NCI-H526 treated with DMSO at 0.1 percent for 48 hours (cell line): ENCODE data around the gene FRY.

ENCODE experiments used
- DNase-seq: peaks from one replicate; lab custom pipeline; 2025; lab: John Stamatoyannopoulos, UW

The FRY gene

DNA sequence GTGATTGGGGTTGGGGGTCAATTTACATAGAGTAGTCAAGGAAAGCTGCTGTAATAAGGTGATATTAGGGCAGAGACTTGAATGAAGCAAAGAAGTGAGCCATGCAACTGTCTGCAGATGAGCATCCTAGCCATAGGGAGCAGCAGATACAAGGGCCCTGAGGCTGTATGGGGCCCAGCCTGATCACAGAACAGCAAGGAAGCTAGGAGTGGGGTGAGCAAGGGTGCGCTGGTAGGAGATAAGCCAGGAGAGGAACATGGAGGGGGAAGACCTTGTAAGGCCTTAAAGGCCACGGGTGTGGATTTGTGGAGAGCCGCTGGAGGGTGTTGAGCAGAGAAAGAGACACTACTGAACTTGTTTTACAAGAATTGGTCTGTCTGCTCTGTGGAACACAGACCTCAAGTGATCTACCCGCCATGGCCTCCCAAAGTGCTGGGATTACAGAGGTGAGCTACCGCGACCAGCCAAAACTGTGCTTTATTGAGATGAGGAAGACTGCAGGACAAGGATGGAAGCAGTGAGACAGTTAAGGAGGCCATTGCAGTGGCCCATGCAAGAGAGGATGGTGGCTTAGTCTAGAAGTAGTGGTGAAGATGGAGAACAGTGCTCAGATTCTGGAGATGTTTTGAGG, 190.6 kb downstream of the FRY start:
- DNase-seq: no peak

DNA sequence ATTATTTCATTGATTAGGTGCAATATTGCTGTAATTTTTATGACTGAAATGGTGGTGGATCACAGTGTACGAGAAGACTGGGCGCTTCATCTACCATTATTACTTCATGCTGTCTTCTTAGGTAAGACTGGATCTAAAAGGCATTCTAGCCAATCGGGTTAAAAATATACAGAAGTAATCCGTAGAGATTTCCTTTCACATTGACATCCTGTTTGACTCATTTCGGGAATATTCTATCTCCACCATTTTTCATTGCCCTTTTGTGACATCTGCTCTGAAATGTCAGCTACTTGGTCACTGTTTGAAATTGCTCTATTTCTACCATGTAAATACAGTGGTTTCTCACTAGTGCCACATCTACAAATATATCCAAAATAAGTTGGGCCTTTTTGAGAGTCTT, 193.3 kb downstream of the FRY start:
- no peak for DNase-seq

DNA sequence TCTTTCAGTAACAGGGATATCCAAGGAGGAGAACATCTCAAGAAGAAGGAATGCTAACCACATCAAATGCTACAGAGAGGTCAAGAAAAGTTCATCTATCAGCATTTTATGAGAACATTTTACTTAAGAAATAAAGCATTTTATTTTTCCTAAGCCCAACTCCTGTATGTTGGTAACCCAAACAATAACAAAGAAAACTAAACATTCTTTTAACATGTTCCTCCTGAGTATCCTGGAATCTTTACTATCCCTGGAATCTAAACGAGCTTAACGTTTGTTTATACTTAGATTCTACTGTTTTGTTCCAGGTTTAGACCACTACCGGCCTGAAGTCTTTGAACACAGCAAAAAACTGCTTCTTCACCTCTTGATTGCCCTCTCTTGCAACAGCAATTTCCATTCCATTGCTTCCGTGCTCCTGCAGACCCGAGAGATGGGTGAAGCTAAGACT, 193.9 kb downstream of the FRY start:
- no peak for DNase-seq

DNA sequence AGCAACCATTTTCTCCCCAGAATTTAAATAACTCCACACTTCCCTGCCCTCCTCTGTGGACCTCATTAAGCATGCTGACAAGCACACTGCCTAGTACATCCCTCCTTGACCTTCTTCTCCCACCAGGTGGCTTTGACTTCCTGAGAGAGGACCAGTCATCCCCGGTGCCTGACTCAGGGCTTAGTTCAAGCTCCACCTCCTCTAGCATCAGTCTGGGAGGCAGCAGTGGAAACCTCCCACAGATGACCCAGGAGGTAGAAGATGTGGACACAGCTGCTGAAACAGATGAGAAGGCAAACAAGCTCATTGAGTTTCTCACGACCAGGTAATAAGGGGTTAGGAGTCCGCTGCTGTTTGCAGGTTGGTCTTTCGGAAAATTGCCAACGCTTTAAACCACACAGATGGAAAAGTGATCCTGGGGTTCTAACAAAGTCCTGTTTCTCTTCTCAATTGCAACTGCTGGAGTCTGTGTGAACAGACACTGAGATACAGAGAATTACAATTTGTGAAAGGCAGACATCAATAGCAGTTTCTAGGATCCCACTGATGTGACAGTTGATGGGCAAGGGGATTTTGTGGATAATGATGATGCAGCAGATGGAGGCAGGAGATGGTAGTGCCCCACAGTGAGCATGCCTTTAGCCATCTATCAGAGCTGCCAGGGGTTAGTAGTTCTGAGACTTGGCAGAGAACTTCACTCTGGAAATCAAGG, 196.9 kb downstream of the FRY start:
- DNase-seq: no peak

DNA sequence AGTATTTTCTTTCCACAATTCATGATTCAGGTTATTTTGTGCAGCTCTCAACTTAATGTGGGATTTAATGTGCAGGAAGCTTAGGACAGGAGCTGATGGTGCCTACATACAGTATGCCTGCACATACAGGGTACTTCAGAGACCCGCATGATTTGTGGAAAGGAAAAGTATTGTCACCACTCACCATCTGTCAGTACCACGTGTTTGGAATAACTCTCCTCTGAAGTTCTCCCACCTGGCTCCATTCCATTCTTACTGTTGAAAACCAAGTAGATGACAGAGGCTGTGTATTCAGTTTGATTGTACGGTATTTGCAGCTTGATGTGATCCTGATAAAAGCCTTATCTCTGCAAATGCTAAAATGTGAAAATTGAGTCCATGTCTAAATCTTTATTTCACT, 197.9 kb downstream of the FRY start:
- DNase-seq: no peak

DNA sequence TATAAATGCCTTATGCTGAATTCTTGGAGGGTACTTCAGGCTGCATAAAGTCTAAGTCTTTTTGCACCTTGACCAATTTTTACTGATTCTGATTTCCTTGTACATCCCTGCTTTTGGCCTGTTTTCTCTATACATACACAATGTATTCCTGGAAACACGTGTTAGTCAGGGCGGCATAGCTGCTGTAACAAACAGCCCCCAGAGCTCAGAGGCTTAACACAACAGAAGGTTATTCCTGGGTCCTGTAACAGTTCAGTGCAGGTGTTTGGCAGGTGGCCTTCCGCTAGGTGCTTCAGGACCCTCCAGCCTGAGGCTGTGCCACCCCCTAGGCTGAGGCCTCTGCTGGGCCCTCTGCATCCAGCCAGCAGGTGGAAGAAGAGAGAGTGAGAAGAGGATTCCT, 200.7 kb downstream of the FRY start:
- DNase-seq: no peak

DNA sequence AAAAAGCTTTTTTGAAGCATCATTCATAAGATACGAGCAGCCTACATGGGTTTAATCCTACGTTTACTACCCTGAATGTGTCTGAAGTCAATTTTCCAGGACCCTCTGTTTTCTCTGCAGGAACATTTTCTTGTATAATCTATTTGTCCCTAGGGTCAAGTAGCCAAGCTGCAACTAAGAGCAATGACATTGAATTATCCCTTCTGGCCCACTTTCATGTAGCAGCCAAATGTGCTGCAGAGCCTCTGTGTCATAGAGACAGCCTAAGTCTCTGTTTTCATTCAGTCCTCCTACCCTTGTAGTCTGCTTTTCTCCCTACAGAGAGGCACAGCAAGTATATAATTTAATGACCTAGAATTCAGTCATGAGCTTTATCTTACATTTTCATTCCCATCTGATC, 201.5 kb downstream of the FRY start:
- DNase-seq: no peak

DNA sequence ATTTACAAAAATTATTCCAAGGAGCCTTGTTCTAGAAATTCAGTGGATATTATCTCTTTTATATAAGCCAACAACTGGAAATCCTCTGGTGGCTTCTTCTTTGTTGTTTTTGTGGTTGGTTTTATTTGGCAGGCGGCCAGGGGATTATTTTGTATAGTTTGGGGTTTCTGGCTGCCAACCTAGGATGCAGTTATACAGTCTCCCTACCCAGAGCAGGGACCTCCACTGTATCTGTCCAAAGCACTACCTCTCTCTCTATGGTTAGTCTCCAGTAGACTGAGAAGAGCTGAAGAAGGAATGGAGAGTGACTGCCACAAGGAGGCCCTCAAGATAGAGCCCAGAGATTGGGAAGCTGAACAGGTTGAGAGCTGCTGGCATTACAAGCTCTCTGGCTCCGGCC, 203.3 kb downstream of the FRY start:
- no peak for DNase-seq

DNA sequence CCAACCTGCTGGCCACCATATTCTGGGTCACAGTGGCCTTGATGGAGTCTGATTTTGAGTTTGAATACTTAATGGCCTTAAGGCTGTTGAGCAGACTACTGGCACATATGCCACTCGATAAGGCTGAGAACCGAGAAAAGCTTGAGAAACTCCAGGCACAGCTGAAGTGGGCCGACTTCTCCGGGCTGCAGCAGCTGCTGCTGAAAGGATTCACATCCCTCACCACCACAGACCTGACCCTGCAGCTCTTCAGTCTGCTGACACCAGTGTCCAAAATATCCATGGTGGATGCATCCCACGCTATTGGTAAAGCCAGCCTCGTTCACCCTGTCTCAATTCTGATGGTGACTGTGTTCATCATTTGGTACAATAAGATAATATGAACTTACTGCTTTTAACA, 206.1 kb downstream of the FRY start:
- DNase-seq: no peak

DNA sequence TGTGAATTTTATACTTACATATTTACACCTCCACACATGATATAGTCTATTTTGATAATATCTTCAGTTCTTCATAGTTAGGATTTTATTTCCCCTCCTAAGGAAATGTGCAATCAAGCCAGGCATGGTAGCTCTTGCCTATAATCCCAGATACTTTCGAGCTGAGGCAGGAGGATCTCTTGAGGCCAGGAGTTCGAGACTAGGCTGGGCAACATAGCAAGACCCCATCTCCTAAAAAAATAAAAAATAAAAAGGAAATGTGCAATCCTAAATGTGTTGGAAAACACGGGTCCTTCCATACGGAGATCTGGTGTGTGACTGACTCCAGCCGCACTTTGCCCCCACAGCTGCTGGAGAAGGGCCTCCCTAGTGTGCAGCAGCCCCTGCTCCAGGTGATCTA, 212.1 kb downstream of the FRY start:
- no peak for DNase-seq

DNA sequence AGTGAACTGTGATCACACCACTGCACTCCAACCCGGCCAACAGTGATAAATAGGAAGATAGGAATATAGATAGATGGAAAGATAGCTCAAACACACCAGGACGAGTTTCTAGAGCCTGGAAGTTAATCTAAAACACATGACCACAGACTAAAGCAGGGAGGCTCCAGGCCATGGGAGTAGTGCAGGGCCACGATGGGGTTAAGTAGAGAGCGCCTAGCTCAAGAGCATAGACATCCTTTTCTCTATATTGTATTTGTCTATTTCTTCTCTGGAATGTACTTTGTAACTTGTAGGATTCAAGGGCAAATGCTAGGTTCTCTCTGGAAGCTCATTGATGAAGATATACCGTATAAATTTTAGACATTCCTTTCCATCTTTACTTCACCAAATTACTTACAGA, 214.0 kb downstream of the FRY start:
- no peak for DNase-seq

DNA sequence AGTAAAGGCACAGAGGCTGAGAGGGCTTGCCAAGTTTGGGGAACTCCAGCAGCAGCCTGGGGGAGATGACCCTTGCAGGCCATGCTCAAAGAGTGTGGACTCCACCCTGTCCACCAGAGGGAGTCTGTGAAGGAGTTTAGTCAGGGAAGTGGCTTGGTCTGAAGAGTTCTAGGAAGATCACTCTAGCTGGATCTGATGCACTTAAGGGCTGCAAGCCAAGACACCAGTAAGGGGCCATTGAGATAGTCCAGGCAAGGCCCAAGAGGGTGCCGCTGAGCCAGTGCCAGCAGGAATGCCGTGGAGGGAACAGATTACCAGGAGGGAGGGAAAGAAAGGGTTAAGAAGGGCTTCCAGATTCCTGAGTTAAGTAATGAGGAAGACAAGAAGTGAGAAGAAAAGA, 214.9 kb downstream of the FRY start:
- DNase-seq: no peak

DNA sequence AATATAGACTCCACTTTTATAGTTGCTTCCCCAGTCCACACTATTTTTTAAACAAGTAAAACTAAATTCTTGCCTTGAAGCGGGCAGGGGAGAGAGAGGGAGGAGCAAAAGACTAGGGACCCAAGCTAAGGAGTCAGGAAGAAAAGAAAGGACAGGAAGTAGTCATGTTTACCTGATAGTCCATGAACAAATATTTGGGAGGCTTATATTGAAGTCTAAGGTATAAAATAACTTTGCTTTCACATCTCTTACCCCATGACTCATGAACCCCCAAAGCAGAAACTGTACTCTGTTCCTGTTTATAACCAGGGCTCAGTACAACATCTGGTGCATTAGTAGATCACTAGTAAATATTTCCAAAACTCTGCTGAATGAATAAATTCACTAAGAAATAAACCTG, 216.3 kb downstream of the FRY start:
- no peak for DNase-seq

DNA sequence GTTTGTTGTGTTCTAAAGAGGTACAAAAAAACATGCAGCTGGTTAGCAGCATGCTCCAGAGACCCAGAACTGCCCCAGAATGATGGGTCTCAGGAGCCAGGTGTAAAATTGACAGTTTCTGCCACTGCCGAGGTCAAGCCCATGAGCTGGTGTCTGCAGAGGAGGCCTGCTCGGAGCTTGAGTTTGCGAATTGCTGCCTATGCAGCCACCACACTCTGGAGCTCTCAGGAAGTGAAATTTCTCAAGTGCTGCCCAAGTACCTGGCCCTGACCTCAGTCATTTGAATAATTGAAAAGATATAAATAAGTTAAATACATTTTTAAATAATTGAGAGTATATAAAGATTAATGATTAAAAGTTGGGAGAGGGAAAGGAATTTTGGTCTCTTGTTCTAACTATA, 217.2 kb downstream of the FRY start:
- DNase-seq: no peak

DNA sequence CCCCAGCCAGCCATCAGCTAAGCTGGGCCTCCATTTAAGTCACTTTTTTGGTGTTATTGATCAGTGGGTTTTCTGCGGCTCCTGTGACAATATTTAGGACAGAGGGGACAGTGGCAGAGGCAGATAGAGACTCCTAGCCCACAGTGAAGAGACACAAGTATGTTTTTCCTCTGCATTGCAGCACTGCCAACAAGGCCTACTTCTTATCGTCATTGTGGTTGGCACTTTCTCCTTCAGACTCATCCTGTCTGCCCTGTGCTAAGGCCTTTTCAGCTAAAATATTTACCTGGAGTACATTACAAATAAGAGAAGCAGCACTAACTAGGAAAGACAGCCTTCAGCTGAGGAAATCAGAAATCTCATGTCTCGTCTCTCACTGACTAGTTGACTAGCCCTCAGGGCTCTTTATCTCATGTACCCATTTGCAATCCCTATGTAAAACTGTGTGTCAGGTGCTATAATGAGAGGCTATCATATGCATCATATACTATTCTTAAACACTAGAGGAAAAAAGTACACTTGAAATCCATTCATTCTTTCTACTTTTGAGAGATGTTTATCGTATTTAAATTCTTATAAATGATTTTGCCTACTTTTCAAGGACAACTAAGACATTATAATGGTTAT, 221.4 kb downstream of the FRY start:
- DNase-seq: no peak

DNA sequence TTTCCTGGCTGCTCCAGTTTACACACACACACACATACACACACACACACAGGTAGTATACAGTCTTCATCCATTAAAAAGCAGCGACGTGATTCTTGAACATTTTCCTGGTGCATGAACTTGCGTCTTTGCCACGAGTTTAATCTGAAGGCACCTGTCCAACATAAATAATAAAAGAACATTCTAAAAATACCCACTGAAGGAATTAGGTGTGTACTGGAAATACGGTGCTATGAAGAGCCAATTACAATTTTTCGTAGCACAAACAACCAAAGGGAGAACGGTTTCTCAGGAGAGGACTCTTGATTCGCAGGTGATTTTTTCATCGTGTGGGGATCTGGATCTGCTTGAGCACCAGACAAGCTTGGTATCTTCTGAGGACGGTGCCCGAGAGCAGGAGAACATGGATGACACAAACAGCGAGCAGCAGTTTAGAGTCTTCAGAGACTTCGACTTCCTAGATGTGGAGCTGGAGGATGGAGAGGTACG, 222.4 kb downstream of the FRY start:
- DNase-seq: no peak

DNA sequence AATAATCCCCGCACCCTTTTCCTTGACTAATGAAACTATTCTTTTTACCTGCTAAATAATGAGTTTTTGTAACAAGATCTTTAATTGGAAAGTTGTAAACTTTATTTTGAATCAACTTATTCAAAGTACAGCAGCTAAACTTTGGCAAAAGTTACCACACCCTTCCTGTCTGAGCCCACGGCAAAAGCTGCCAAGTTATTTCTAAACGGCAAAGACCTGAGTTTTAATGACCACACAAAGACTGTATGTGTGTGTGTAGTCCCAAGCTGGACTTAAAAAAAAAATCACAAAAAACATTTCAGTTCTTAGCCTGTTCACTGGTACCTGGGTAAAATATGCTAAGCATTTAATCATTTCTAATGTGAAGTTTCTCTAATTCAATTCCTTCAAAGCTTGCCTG, 222.8 kb downstream of the FRY start:
- no peak for DNase-seq

DNA sequence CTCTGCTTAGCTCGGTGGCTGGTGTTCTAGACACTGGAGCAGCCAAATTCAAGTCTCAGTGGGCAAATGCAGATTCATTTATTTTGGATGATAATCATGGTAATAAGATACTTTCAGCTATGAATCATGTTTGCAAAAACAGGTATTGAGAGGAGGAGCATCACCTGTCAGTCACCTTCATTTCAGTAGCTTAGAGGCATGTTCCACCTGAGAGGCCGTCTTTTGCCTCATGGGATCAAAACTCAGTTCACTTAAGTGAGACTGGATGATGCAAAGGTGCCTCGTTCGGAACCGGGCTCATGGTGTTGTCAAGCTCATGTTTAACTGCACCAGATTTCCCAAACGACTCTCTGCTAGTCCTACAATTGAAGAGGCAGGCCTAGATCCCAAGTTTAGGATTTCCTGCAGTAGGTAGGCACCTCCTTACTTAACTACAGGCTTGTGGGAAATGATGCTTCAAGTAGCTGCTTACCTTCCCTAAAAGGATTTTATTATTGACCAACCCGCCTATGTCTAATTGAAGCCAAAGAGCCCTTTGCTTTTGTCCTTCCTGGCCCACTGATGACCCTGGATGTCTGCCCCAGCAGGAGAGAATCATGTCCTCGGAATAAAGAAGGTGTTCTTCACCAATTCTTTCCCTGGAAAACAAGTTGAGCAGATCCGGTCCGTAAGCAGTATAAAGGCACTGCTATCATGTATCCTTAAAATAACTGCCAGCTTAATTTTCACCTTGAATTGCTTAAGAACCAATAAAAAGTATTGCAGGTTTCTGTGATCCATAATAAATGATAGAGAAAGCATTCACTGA, 223.5 kb downstream of the FRY start:
- no peak for DNase-seq

DNA sequence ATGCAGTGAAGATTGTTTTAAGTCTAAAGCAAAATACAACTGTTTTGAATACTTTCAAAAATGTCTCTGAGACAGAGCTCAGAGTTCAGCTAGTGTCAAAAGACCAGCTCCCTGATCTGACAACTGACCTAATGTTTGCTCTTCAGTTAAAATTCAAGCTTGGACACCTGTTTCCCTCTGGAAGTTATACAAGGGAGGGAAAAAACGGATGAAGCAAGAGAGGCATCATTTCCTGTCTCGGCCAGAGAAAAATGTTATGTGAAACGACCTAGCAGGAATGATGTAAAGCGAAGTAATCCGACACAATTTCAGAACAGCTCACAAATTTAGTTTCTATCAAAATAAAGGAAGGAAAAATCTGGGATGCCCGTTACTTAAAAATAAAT, 224.1 kb downstream of the FRY start:
- DNase-seq: no peak

DNA sequence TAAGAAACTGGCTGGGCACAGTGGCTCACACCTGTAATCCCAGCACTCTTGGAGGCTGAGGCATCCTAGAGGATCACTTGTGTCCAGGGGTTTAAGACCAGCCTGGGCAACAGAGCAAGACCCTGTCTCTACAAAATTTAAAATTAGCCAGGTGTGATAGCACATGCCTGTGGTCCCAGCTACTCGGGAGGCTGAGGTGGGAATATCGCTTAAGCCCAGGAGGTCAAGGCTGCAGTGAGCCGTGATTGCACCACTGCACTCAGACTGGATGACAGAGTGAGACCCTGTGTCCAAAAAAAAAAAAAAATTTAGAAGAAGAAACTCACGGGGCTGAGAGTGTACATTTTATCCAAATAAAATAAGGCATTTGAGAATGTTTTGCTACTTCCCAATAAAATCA, 224.7 kb downstream of the FRY start:
- DNase-seq: no peak

DNA sequence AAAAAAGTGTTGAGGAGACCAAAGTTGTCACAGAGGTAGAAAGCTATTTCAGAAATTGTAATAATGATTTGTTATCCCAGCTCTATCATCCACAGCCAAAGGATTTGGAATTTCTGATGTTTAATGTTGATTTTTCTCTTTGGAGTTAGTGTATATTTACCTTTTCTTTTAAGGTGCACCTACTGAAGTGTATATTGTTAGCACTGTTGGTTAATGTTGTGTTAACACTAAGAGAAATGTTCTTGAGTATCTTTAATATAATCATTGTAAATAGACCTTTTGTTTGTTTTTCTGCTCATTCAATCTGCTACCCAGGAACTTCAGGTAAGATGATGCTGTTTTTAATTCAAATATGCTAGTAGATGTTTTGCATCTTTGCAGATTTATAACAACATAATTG, 226.1 kb downstream of the FRY start:
- DNase-seq: peak; percentile 98

DNA sequence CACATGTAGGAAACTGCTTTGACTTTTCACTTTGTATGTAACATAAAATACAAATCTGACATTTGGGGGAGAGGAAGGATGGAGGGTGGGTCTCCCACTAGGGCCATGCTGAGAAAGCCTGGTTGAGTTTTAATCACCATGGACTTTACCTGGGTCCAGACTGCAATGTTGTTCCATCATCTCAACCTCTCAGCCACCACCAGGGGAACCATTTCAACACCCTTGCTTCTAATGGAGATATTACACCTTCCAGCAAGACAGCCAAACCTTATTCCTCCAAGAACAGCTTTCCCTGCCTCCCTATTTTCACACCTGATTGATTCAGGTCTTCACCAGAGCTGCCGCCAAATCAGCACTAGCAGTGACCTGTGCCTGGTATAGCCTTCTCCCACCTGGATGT, 227.5 kb downstream of the FRY start:
- DNase-seq: no peak

DNA sequence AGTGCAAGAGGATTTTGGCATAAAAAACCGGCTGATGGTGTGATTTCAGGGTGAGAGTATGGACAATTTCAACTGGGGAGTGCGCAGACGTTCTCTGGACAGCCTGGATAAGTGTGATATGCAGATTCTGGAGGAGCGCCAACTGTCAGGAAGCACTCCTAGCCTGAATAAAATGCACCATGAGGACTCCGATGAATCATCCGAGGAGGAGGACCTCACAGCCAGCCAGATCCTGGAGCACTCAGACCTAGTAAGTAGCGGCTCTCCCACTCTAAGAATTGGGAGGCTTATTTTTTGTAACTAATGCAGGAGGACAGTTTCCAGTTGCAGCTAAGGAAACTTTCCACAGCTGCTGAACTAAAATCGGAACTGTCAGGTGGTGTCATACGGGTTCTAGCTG, 230.0 kb downstream of the FRY start:
- no peak for DNase-seq
